Measurements from ENCODE around the gene BICRA.

Gene BICRA

DNA sequence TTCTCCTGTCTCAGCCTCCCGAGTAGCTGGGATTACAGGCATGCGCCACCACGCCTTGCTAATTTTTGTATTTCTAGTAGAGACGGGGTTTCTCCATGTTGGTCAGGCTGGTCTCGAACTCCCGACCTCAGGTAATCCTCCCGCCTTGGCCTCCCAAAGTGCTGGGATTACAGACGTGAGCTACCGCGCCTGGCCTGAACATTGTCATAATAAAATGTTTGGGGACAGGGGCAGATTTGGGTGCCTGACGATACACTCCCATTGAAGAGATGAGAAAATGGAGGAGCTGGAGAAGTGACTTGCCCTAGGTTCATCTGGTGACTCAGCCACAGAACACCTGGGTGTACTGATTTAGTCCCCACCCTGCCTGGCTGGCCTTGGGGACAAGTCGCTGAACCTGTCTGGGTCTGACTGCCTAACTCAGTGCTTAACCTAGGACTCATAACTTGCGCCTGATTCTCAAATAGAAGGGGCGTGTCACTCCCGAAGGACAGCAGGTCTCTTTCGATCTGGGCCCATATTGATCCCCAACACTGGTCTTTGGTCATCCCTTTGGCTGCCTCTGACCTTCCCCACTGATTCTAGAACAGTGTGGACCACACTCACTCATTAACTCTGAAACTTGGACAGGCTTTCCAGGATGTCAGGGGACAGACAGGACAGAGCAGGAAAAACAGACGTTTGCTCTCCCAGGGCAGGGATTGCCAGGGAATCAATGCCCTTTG lies 7.6 kb upstream of the BICRA start:
- DNase-seq (ENCODE audit: low read depth) = no peak

DNA sequence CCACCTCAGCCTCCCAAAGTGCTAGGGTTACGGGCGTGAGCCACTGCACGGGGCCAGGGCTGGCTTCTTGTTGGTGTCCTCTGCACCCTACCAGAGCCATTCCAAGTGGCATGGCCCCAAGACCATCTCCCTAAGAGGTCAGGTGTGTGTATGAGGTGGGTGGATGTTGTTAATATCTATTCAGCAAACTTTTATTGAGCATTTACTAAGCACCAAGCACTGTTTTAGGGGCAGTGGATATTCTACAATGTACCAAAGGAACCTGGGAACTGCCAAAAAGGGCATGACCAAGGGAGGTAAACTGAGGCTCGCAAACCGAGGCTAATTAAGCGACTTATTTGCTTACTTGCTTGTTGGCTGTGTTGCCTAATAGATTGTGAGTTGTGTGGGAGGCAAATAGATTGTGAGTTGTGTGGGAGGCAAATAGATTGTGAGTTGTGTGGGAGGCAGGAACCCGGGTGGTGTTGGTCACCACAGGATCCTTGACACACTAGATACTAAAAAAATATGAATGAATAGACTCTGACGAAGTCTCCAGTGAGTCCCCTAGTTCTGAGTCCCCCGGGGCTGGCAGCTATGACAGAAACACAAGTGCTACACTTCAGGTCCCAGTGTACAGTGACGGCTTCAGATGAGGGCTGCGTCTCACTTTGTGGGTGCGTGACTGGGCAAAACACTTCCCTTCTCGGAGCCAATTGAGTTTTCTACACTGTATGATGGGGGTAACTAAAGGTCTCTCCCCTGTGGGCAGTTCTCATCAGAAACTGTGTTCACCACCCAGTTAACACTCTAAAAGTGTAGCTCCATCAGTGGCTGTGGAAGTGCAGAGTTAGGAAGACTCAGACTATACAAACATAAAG lies 5.0 kb upstream of the BICRA start:
- DNase-seq (ENCODE audit: low read depth) = no peak

DNA sequence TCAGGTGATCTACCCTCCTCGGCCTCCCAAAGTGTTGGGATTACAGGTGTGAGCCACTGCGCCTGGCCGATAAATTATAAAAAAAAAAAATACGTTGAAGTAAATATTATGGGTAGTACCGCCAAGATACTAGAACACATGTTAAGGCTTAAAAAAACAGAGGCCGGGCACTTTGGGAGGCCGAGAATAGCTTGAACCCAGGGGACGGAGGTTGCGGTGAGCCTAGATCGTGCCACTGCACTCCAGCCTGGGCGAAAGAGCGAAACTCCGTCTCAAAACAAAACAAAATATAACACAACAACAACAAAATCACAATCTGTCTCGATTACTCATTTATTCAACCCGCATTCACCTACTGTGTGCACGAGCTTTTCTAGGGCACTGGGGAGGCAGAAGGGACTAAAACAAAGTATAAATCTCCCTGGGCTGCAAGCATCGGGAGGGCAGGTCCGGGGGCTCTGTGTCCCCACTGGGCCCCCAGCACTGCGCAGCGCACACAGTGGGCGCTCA lies 1.3 kb upstream of the BICRA start:
- no peak for DNase-seq (ENCODE audit: low read depth)

DNA sequence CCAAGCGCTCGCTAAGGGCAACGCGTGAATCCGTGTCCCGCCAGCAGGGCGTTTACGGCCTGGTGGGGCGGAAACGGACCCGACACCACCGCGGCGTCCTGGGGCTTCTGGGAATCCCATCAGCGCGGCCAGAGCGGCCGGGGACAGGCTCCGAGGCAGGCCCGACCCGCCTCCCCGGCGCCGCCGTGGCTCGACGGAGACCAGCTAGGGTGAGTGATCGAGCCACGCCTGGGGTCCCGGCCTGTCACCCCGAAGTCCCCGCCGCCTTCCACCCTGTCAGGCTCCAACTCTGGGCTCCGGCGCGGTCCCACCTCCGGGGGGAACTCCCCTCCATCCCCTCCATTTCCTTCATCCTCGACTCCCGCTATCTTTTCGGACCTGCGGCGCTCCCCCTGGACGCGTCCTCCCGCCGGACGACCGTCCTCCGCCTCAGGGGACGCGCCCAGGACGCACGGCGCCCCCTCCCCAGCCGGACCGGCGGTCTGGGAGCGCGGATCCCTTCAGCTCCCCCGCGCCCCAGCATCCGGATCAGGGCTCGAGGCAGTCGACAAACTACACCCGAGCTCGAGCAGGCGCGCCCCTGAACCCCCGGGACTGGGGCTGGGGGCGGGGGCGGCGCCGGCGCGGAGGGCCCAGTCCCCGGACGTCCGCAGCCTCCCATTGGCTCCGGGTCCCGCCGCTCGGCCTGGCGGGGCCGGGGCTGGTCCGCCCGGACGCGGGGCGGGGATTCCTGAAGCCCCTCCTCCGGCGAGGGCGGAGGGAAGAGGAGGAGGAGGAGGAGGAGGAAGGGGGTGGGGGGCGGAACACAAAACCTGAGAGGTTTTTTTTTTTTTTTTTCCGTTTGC lies 638 bp upstream of the BICRA start:
- peak; percentile 92 for DNase-seq (ENCODE audit: low read depth)

DNA sequence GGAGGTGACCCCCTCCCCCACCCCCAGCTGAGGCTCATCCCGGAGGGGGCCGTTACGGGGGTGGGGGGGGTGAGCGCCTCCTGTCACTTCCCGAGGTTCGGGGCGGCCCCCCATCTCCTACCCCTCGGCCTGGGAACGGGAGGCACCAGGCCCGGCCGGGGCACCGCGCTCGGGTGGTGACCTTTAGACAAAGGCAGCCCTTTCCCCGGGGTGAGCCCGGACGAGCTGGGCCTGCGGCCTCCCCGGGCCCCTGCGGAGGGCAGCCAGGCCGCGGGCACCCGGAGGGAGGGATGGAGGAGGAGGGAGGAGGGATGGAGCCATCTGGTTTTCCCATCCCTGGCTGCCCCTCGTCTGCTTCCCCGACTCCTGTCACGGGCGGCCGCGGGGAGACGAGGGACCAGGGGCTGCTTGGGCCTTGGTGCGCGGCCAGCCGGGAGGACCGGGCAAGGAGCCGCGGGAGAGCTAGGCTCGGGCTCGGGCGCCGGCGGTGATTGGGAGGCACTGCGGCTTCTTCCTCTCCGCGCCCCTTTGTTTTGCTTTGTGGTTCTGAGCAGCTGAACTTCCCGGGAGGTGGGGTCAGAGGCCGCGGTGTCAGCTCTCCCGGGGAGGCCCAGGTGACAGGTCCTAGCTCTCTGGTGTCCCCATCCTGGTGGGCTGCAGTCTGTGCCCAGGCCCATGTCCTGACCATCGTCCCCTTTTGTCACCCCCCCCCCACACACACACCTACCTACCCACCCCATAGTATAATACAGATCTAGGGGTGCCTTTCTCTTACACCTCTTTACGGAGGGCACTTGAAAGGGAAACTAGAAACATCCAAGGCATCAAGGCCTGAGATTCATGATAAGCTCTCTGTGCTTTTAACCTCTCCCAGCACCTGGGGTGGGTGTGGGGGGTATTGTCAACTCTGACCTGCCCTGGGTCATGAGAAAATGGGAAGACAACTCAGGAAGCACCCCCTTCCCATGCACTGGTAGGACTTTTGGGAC lies 1.3 kb downstream of the BICRA start:
- peak; percentile 69 for DNase-seq (ENCODE audit: low read depth)

DNA sequence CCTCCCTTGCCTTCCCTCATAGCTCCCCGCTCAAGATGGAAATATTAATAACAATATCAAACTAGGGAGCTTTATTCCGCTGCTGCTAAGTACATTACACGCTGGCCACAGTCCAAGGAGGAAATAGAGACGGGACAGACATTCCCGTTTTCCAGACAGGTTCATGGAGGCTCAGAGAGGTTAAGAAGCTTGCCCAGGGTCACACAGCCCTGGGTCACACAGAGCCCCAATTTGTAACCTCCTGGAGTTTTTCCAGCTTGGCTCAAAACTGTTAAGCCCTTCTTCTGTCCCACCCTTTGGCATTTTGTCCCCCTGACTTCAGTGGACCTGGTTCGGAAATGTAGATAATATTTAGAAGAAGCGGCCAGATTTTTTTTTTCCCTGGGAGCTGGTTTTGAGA lies 2.0 kb downstream of the BICRA start:
- DNase-seq (ENCODE audit: low read depth) = no peak

DNA sequence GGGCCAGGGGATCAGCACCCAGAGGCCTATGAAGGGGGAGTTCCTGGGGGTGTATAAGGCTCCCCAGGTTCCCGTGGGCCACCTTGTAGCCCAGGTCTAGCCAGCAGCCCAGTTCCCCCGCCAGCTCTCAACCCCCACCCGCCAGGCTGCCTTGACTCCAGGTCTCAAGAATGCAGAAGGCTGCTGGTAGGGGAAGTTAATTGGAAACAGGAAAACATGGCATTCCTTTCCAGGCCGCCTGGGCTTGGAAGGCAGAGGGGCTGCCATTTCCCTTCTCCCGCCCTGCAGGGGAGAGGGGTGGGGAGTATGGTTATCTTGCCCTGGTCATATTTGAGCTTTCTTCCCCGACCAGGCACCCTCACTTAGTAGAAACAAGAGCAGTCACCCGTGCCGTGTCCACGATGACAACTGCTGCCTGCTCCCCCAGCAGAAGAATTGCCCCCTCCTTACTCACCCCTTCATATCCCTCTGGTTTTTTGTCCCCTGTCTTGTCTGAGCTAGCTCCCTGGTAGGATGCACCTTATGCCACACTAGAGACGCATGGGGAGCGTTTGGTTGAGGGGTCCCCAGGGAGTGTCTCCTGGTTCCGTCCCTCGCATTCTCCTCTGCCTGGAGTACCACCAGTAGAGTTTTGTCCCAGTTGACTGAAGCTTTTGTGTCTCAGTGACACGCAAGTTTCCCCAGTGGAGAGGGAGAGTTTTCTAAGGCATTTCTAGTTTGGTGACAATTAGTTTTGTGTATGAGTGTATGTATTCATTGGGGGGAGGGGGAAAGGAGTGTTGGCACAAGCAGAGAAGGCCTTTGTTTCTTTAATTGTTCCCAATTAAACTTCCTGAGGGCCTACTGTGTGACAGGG lies 4.5 kb downstream of the BICRA start:
- peak; percentile 45 for DNase-seq (ENCODE audit: low read depth)

DNA sequence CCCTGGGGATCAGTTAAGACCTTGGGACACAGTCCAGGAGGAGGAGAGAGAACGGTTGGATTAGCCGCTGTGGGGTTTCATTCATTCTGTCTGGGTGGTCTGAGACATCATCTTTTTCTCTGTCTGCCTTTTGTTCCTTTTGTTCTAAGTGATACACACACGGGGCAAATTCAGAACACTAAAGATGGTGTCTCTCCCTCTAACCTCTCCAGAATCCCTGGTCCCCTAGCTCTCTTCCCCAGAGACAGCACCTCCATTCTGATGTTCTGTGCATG lies 5.0 kb downstream of the BICRA start:
- DNase-seq (ENCODE audit: low read depth) = no peak

DNA sequence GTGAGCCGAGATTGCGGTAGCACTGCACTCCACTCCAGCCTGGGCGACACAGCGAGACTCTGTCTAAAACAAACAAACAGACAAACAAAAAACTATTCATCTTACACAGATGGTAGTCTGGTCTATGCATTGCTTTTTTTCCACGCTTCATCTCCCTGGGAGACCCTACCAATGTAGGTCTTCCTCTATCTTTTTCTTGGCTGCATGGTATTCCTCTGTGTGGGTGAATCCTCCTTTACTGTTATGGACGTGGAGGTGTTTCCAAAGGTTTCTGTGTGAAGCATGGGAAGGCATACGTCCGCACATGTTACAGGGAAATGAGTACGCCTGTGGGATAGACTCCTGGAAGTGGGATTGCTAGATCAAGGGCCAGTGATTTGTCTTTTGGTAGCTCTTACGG lies 5.6 kb downstream of the BICRA start:
- DNase-seq (ENCODE audit: low read depth) = no peak

DNA sequence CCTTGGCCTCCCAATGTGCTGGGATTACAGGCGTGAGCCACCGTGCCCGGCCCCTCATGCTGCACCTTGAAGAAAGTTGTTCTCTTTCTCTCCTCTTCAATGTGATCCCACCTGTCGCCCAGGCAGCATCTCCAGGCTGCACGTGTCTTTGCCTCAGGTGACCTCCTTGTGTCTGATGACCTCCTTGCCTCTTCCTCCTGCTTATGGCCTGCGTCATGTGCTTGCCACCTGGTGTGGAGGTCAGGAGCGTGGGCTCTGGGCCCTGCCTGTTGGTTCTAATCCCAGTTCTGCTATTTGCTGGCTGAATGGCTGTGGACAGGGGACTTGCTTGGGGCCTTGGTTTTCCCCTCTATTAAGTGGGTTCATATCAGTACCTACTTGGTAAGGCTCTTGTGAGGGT lies 6.3 kb downstream of the BICRA start:
- DNase-seq (ENCODE audit: low read depth) = no peak

DNA sequence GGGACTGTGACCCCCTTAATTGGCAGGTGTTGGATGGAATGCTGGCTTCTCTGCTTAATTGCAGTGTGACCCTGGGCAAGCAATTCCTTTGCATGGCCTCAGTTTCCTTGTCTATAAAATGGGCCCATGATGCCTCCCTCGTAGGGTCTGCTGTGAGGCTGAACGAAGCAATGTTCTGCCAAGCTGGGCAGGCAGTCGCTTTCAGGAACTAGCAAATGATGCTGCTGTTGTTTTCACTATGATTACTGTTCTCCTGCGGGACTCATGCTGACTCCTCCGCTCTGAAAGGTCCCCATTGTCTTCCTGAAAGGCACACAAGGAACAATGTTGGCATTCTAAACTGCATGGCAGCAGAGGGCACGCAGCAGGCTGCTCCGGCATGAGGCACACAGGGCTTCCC lies 6.8 kb downstream of the BICRA start:
- DNase-seq (ENCODE audit: low read depth) = no peak

DNA sequence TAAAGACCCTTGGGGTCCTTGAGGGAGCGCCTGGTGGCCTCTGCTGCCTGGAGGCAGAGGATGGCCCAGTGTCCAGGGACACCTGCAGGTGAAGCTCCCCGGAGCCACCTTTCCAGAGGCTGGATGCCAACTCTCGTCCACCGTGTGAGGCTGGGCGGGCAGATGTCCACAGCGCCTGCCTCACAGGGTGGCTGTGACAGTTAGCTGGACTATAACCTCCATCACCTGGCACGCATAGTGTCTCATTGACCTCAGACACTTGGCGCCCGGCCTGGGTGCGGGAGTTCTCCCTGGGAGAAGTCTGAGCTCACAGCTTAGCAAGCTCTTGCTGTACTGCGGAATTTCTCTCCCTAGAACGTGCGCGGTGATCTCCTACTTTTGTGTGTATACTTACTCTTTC lies 9.8 kb downstream of the BICRA start:
- DNase-seq (ENCODE audit: low read depth) = no peak

DNA sequence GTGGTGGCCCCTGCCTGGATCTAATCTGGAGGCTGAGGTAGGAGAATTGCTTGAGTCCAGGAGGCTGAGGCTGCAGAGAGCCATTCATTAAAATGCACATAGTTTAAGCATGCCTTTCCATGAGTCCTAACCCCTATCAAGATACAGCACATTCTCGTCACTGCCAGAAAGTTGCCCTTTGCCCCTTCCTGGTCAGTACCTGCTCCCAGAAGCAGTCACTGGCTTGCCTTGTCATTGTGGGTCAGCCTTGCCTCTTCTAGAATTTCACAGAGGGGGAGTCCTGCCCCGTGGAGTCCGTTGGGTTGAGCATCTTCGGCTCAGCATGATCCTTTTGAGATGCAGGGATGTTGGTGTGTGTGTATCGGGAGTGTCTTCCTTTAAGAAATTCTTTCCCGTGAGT lies 10.8 kb downstream of the BICRA start:
- no peak for DNase-seq (ENCODE audit: low read depth)

DNA sequence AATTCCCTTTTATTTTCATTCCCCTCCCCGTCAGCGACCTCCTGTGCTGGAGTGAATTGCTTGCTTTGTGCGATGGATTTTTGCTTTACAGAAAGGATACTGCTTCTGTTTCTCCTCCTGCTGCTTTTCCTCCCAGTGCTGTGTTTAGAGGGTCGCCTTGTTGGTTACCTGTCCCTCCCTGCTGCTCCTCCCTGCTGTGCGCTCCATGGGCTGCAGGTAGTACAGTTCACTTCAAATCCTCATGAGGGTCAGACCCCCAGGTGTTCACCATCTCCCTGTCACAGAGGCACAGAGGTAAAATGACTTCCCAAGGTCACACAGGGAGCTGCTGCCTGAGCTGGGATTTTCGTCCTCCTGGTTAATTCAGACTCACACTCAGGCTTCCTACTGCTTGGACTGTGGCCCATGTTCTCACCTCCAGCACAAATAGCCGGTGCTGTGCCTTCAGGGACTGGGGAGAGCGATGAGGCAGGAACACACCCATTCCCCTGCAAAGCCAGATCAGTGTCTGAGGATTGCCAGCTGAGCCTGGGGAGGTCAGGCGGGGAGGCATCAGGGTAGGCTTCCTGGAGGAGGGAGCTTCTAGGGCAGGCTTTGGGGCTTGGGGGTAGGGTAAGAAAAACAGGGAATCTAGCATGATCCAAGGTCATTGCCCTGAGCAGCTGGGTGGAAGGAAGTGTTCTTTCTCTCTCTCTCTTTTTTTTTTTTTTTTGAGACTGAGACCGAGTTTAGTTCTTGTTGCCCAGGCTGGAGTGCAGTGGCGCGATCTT lies 14.4 kb downstream of the BICRA start:
- DNase-seq (ENCODE audit: low read depth) = no peak

DNA sequence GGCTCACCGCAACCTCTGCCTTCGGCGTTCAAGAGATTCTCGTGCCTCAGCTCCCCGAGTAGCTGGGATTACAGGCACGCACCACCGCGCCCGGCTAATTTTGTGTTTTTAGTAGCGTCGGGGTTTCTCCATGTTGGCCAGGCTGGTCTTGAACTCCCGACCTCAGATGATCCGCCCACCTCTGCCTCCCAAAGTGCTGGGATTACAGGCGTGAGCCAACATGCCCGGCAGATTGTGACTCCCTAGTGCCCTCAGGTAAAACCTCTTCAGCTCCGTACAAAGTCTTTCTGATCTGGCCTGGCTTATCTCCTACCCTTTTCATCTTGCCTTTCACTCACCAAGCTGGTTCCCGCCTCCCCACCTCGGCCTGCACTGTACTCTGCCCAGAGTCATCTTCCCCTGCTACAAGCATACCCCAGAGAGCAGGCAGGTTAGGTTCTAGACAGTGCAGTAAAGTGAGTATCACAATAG lies 15.0 kb downstream of the BICRA start:
- DNase-seq (ENCODE audit: low read depth) = no peak

DNA sequence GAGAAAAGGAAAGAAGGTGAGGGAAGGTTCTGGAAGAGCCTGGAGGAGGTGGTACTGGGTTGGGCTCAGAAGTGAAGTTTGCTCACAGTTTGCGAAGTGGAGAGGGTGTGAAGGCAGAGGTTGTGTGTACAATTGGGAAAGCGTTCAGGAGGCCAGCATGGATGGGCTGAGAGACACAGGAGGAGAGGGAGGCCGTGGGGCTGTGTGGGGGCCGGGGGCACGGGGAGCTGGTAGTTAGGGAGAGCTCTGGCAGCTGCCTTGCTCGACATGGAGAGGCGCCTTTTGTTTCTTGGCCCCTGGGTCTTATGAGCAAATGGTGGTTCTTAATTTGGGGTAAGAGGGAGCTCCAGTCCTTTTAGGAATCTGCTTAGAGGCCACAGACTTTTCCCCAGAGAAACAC lies 16.7 kb downstream of the BICRA start:
- no peak for DNase-seq (ENCODE audit: low read depth)

DNA sequence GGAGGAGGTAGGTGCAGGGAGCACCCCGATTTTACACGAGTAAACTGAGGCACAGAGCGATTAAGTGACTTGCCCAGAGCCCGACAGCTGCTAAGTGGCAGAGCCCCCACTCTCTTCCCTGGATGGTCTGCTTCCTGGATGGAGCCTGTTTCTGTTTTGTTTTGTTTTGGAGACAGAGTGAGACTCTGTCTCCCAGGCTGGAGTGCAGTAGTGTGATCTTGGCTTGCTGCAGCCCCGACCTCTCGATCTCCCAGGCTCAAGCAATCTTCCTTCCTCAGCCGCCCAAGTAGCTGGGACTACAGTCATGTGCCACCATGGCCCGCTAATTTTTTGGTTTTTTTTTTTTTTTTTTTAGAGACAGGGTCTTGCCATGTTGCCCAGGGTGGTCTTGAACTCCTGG lies 17.3 kb downstream of the BICRA start:
- no peak for DNase-seq (ENCODE audit: low read depth)

DNA sequence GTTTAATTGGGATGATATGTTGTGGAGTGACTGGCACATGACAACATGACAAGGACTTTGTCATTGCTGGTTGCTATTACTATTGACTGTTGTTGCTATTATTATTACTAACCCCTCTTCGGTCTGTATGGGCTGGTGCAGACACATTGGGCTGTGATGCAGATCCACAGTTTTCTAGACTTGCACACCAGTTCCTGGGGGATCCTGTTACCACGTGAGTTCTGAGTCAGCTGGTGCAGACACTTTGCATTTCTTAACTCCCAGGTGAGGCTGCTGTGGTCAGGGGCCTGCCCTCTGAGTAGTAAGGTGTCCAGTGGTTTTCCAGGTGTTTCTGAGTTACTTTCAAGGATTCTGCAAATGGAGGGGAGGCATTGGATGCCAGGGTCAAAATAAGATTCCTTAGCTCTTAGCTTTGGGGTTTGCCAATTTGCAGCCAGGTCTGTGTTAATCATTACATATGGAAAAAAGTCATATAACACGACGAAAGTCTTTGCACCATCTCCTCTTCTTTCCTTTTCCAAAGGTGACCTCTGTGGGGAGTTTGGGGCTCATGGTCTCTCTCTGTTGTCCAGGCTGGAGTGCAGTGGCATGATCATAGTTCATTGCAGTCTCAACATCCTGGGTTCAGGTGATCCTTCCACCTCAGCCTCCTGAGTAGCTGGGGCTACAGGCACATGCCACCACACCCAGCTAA lies 19.3 kb downstream of the BICRA start:
- no peak for DNase-seq (ENCODE audit: low read depth)

DNA sequence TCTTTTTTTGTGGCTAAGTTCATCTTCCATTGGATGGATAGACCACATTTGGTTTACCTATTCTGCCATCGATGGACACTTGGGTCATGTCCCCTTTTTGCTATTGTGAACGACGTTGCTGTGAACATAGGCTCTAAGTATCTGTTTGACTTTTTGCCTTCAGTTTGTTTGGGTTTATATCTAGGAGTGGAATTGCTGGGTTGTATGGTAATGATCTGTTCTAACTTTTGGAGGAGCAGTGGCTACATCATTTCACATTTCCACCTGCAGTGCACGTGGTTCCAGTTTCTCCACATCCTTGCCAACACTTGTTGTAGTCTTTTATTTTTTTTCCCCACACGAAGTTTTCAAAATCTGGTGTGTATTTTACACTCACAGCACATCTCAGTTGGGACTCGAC lies 21.7 kb downstream of the BICRA start:
- DNase-seq (ENCODE audit: low read depth) = no peak

Data from ELR (cell line).